ENCODE measurements around the gene FADS3. TPM values are rescaled to one million over a fixed set of nuclear protein-coding genes. Genes with fewer than 3 reads are reported as not detected.

The FADS3 gene
- total RNA-seq, 4 donors from 2014 or later = 10.9 to 27.8 (median 18.3) TPM

GRCh38 chr11:61872935-61873565 lies 18.3 kb downstream of the FADS3 start:
- intact Hi-C loops (cut with DNase I; ENCODE audit: low total_unique reads) = no loop called here
- WGBS, 2 donors = 87 to 93% methylated on average over 9 to 20 of the region's 20 CpGs
- H3K4me3 ChIP-seq (ENCODE audit: low read depth, poor library complexity, severe bottlenecking) = no peak overlapping the region
- DNase-seq (ENCODE audit: low spot score in 2 of 2) = no peak
- TF ChIP-seq CTCF (IDR thresholded peaks at IDR 0.05) (no peak), POLR2A (IDR thresholded peaks at IDR 0.05) (no peak)

GRCh38 chr11:61871158-61871597 lies 20.2 kb downstream of the FADS3 start:
- no peak overlapping the region for H3K4me3 ChIP-seq (ENCODE audit: low read depth, poor library complexity, severe bottlenecking)
- TF ChIP-seq POLR2A (IDR thresholded peaks at IDR 0.05) (no peak), CTCF (IDR thresholded peaks at IDR 0.05) (peak in 1 of 3 donors; percentile 62)
- DNase-seq (ENCODE audit: low spot score in 2 of 2) = peak; percentile 61 to 95
- 0 to 2% methylated on average over 21 to 24 of the region's 24 CpGs for WGBS, 2 donors
- intact Hi-C loops (cut with DNase I; ENCODE audit: low total_unique reads) = no loop called here

- intact Hi-C loops (cut with DNase I; ENCODE audit: low total_unique reads) = no loop called here
- no peak for DNase-seq (ENCODE audit: low spot score in 2 of 2)
- 32 to 33% methylated on average over 9 to 10 of the region's 10 CpGs for WGBS, 2 donors
- TF ChIP-seq POLR2A (IDR thresholded peaks at IDR 0.05) = no peak
- TF ChIP-seq CTCF (IDR thresholded peaks at IDR 0.05) = no peak
- no peak overlapping the region for H3K4me3 ChIP-seq (ENCODE audit: low read depth, poor library complexity, severe bottlenecking)
Observed at GRCh38 chr11:61870541-61871031, 20.8 kb downstream of the FADS3 start.

GRCh38 chr11:61869708-61870451 lies 21.5 kb downstream of the FADS3 start:
- TF ChIP-seq POLR2A (IDR thresholded peaks at IDR 0.05) (no peak), CTCF (IDR thresholded peaks at IDR 0.05) (no peak)
- no peak for DNase-seq (ENCODE audit: low spot score in 2 of 2)
- intact Hi-C loops (cut with DNase I; ENCODE audit: low total_unique reads) = no loop called here
- no peak overlapping the region for H3K4me3 ChIP-seq (ENCODE audit: low read depth, poor library complexity, severe bottlenecking)
- 66 to 85% methylated on average over 21 of the region's 21 CpGs for WGBS, 2 donors

GRCh38 chr11:61869429-61869707 lies 22.0 kb downstream of the FADS3 start:
- TF ChIP-seq CTCF (IDR thresholded peaks at IDR 0.05) (no peak), POLR2A (IDR thresholded peaks at IDR 0.05) (no peak)
- intact Hi-C loops (cut with DNase I; ENCODE audit: low total_unique reads) = no loop called here
- no peak overlapping the region for H3K4me3 ChIP-seq (ENCODE audit: low read depth, poor library complexity, severe bottlenecking)
- 90% methylated on average over 4 of the region's 4 CpGs for WGBS, 2 donors
- no peak for DNase-seq (ENCODE audit: low spot score in 2 of 2)
